ENCODE data around the gene SPEF1.
"Not testable (repeated sequence)": the region's sequence is repeated elsewhere in the genome, so short reads cannot be mapped to it uniquely, and the experiment has no call there.

SPEF1 gene

DNA sequence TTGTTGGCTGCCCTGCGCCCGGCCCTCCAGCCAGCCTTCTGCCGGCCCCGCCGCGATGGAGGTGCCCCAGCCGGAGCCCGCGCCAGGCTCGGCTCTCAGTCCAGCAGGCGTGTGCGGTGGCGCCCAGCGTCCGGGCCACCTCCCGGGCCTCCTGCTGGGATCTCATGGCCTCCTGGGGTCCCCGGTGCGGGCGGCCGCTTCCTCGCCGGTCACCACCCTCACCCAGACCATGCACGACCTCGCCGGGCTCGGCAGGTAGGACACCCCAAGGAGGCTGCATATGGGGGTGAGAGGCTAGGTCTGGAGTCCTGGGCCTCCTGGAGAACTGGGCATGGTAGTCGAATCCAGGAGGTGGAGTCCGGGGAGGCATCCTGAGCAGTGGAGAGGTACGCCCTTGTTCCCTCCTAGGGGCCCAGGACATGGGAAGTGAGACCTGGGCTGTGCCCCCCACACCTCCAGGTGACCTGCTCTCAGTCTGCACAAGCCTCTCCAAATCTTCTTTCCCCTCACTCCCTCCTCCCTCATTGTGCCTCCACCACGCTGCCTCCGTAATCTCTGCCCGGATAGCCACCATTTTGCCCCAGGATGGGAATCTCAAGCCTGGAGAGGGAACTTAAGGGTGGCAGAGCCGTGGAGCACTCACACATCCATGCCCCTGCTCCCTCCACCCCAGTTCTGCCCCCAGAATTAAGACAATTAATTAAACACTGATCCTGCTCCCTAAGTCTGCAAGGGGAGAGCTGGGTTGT lies 15.4 kb upstream of the SPEF1 start:
- peak overlapping the region; percentile 85 for H3K4me3 ChIP-seq (ENCODE audit: low read length)
- no peak for DNase-seq (ENCODE audit: low read depth)
- TF ChIP-seq, protein P1, sequence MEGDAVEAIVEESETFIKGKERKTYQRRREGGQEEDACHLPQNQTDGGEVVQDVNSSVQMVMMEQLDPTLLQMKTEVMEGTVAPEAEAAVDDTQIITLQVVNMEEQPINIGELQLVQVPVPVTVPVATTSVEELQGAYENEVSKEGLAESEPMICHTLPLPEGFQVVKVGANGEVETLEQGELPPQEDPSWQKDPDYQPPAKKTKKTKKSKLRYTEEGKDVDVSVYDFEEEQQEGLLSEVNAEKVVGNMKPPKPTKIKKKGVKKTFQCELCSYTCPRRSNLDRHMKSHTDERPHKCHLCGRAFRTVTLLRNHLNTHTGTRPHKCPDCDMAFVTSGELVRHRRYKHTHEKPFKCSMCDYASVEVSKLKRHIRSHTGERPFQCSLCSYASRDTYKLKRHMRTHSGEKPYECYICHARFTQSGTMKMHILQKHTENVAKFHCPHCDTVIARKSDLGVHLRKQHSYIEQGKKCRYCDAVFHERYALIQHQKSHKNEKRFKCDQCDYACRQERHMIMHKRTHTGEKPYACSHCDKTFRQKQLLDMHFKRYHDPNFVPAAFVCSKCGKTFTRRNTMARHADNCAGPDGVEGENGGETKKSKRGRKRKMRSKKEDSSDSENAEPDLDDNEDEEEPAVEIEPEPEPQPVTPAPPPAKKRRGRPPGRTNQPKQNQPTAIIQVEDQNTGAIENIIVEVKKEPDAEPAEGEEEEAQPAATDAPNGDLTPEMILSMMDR (conservative IDR thresholded peaks at IDR 0.05; ENCODE audit: low read length), result no peak

DNA sequence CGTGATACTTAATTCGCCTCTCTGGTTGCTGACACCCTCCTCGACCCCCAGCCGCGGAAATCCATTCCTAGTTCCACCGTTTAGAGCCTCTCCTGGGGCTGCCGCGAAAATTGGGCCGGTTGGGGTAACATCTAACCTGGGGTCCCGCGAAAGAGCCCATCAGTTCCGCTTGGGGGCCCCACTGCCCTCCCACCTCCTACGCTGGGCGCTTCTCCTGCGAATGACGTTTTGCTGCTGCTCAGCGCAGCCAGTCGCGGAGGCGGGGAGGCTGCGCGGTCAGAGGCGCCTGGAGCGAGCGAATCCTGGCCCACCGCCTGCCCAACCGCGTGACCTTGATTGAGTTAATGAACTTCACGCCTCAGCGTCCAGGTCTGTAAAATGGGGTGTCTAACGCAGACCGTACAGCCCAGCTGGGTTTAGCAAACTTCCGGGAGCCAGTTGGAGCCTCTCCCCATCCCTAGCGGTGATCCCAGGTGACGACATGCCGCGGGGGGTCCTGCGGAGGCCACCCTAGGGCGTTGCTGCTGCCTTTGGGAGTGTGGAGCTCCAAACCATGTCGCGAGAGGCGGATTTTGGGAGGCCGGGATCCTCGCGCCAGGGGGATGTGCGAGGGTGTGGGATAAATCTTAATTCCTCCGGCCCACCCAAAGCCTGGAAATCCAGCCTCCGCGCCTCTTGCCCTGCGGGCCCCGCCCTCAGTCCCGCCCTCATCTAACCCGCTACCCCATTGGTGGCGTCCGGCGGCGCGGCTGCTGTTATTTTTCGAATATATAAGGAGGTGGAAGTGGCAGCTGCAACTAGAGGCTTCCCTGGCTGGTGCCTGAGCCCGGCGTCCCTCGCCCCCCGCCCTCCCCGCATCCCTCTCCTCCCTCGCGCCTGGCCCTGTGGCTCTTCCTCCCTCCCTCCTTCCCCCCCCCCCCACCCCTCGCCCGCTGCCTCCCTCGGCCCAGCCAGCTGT lies 14.5 kb upstream of the SPEF1 start, which contains the start of gene CDC25B:
CDC25B (plus strand) TSS at position 800 of the 958 bp plus-strand sequence. CDS start 222 bp downstream, outside the sequence.
- peak within 1 kb of the TSS; percentile 85 for H3K4me3 ChIP-seq (ENCODE audit: low read length)
- DNase-seq (ENCODE audit: low read depth), result peak; percentile 86
- TF ChIP-seq, protein P1 (conservative IDR thresholded peaks at IDR 0.05; ENCODE audit: low read length), result peak; percentile 51

DNA sequence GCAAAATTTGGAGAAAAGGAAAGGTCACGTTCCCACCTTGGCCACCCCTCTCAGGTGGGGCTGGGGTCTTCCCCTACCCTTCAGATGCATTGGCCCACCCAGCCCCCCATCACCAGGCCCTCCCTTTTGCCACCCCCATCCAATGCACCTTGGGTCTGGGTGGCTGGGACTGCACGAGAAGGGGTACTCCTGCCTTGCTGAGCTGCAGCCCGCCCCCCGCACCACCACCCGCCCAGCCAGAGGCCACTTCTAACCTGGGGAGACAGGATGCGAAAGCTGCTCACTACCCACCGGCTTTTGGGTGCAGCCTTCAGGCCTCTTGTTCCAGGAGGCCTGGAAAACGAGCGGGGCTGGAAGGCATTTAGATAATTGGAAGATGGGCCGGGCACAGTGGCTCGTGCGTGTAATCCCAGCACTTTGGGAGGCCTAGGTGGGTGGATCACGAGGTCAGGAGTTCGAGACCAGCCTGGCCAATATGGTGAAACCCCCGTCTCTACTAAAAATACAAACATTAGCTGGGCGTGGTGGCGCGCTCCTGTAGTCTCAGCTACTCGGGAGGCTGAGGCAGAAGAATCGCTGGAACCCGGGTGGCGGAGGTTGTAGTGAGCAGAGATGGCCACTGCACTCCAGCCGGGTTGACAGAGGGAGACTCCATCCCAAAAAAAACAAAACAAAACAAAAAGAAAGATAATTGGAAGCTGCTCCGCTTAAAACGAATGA lies 13.6 kb upstream of the SPEF1 start:
- TF ChIP-seq, protein P1 (conservative IDR thresholded peaks at IDR 0.05; ENCODE audit: low read length), result no peak
- DNase-seq (ENCODE audit: low read depth), result no peak
- peak overlapping the region; percentile 85 for H3K4me3 ChIP-seq (ENCODE audit: low read length)

DNA sequence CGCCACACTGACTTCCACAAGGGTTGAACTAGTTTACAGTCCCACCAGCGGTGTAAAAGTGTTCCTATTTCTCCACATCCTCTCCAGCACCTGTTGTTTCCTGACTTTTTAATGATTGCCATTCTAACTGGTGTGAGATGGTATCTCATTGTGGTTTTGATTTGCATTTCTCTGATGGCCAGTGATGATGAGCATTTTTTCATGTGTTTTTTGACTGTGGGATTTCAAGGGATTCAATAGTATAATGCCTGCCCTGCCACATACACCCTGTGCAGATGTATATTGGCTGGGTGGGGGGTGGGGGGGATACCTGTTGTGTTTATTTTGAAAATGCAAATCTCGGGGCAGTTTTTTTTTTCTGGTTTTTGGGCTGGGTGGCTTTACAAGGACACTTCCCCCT lies 12.9 kb upstream of the SPEF1 start:
- DNase-seq (ENCODE audit: low read depth), result not testable (repeated sequence)

DNA sequence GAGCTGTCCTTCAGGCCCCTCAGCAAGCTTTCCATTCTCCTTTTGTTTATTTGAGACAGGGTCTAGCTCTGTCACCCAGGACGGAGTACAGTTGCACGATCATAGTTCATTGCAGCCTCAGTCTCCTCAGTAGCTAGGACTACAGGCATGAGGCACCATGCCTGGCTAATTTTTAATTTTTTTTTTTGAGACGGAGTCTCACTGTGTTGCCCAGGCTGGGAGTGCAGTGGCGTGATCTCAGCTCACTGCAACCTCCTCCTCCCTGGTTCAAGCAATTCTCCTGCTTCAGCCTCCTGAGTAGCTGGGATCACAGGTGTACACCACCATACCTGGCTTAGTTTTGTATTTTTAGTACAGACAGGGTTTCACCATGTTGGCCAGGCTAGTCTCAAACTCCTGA lies 8.0 kb upstream of the SPEF1 start:
- DNase-seq (ENCODE audit: low read depth); H3K4me3 ChIP-seq (ENCODE audit: low read length): not testable (repeated sequence)

More for the DNA sequence above, 12.9 kb upstream of the SPEF1 start:
- not testable (repeated sequence) for H3K4me3 ChIP-seq (ENCODE audit: low read length)

DNA sequence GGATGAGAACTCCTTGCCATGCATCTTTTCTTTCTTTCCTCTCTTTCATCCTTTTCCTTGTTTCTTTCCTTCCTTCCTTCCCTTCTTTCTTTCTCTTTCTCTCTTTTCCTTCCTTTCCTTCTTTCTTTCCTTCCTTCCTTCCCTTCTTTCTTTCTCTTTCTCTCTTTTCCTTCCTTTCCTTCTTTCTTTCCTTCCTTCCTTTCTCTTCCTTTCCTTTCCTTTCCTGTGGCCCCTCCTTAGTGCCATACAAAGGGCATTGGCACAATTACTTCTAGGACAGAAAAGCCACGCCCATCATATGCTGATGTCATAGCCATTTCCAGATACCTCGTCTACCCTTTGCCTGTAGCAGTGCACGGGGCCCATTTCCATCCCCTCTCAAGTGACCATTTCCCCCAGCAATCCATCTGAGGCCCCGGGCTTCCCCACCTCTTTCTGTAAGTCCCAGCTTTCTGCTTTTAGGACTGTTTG lies 7.5 kb upstream of the SPEF1 start:
- TF ChIP-seq, protein P1 (conservative IDR thresholded peaks at IDR 0.05; ENCODE audit: low read length), result no peak
- no peak for DNase-seq (ENCODE audit: low read depth)
- H3K4me3 ChIP-seq (ENCODE audit: low read length), result no peak overlapping the region

DNA sequence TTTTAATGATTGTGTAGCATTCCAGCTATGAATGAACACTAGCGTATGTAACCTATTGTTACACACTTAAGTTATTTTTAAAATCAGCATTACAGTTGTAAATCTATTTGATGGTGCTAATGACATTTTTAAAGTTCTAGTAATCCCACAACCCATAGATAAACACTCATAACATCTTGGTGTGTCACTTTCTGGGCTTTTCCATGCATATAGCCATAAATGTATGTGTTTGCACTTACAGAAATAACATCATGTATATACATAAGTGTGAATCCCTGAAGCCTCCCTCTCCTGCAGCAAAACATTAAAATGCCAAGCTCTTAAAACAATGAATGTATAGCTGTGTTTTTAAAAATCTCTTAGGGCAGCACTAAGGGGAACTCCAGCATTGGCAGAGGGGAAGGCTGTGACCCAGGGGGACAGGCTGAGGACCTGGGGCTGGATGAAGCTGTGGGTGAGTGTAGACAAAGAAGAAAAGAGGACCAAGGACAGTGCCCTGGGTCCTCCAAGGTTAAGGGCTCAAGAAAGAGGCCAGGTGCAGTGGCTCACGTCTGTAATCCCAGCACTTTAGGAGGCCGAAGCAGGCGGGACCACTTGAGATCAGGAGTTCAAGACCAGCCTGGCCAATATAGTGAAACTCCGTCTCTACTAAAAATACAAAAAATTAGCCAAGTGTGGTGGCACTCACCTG lies 6.2 kb upstream of the SPEF1 start:
- H3K4me3 ChIP-seq (ENCODE audit: low read length), result peak overlapping the region; percentile 47
- TF ChIP-seq, protein P1 (conservative IDR thresholded peaks at IDR 0.05; ENCODE audit: low read length), result no peak
- no peak for DNase-seq (ENCODE audit: low read depth)
